NCI-H2029 treated with DMSO at 0.1 percent for 48 hours (cell line): ENCODE data around the gene DENND2D.
"Not testable (repeated sequence)": the region's sequence is repeated elsewhere in the genome, so short reads cannot be mapped to it uniquely, and the experiment has no call there.

Experiments used
- DNase-seq: peaks from one replicate; lab custom pipeline; 2025; lab: John Stamatoyannopoulos, UW

Gene DENND2D

DNA sequence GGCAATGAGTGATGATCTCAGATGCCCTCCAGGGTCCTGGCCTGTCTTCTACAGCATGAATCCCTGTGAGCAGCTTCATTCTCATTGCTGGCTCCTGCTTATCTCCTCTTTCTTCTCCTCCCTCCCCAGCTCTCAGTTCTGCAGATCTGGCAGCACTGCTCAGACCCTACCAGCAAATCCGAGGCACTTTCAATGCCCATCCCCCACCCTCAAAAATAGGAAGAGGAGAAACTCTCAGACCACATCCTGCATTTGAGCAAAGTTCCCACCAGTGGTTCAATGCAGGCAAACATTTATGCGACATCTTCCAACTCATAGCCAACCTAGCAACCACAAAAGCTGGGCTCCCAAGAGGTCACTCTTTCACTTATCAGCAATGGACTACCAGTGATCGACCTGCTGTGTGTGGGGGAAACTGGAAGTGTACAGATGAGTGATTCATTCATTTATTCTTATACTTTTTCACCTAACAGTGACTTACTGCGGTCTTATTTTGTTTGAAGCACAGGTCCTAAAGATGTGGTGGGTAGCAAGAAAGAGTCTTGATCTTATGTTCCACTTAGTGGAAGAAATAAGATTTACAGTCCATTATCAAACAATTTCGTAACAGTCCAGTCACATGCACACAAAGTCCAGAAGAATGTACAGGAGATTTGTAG, 21.3 kb upstream of the DENND2D start:
- DNase-seq, result no peak

DNA sequence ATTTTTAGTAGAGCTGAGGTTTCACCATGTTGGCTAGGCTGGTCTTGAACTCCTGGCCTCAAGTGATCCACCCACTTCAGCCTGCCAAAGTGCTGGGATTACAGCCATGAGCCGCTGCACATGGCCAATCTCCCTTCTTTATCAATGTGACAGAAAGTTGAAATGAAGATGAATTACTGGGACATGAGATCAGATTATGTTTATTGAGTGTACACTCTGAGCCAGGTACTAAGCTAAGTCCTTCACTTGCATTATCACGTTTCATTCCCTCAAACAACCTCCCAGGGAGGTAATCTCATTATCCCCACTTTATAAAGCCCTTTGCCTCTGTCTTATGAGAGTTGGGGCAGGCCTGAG, 20.8 kb upstream of the DENND2D start:
- DNase-seq, result peak; percentile 48

DNA sequence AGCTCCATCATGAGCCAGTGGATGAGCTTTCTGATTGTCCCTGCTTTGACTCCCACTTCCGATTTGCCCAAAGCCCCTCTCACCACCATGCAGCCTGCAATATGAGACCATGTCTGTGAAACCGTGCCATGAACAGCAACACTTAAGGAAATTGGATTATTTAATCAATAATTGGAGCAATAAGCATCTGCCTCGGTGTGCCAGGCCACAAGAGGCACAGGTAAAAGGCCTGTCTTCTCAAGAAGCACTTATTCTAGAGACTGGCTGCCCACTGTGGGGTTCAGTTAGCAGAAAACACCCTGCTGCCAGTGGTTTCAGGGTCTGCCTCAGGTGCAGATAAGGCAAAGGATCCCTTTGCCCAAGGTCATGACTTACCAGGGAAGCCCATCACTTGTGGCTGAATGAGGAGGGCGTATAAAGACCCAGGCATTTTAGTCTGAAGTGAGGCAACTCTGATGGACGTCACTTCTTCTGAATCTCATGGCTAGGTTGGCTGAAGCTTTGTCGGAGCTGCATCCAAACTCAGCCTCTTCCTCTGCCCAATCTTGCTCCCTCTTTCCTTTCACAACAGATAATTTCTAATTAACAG, 19.9 kb upstream of the DENND2D start:
- DNase-seq, result no peak

DNA sequence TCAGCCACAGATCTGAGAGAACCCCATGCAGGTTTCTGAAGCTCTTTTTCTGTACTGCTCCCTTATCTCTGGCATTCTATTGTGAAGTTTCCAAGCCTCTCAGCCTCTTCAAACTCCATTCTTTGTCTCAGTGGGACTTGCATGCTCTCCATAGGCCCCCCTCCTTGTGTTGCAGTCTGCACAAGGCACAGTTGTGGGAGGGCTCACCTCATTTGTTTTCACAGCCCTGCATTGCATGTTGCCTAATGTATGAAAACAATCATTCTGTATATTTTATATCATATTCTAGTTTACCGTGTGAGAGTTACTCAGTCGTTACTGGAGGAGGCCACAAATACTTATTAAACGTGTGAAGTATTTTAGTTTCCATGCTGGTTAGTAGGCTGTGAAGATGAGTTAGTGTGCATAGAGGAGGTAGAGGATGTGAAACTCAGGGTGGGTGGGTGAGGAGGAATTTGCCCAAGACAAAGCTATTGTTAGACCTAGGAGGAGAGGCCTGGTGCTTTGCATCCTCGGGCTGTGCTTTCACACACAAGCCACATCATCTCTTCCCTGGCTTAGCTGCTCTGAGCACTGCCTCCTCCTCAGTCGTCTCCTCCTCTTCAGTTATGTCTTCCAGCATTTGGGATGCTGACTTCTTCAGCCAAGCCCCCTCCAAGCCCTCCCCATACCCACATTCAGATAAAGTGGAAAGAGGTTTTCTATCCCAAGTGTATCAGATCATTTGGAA, 19.3 kb upstream of the DENND2D start:
- DNase-seq, result no peak

GRCh38 chr1:111218701-111219556, 18.5 kb upstream of the DENND2D start:
- no peak for DNase-seq

GRCh38 chr1:111217183-111217910, 16.9 kb upstream of the DENND2D start:
- DNase-seq, result no peak

DNA sequence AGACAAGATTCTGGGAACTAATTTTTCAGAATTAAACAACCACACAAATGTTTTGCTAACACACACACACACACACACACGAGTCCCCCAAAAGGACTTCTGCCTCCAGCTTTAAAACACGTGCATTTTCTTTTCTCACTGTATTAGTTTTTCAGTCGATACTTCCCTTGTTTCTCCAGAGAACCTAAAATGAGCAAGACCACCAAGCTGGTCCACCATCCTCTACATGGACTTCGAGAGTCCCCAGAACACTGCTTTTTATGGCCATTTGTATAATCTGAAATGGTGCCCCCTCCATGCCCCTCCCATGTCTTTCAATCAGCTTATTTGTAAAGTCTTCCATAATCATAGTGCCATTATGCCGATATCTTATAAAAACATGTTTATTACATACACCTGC, 16.3 kb upstream of the DENND2D start:
- DNase-seq, result no peak

DNA sequence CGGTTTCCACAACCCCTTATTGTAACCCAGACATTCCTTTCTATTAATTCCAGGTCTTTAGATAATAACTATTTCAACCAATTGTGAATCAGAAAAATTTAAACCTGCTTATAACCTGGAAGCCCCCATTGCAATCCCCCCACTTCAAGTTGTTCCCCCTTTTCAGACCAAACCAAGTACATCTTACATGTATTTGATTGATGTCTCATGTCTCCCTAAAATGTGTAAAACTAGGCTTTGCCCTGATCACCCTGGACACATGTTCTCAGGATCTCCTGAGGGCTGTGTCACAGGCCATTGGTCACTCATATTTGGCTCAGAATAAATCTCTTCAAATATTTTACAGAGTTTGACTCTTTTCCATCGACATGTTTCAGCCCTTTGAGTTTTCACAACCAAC, 14.8 kb upstream of the DENND2D start:
- not testable (repeated sequence) for DNase-seq

GRCh38 chr1:111214884-111215283, 14.4 kb upstream of the DENND2D start:
- no peak for DNase-seq

DNA sequence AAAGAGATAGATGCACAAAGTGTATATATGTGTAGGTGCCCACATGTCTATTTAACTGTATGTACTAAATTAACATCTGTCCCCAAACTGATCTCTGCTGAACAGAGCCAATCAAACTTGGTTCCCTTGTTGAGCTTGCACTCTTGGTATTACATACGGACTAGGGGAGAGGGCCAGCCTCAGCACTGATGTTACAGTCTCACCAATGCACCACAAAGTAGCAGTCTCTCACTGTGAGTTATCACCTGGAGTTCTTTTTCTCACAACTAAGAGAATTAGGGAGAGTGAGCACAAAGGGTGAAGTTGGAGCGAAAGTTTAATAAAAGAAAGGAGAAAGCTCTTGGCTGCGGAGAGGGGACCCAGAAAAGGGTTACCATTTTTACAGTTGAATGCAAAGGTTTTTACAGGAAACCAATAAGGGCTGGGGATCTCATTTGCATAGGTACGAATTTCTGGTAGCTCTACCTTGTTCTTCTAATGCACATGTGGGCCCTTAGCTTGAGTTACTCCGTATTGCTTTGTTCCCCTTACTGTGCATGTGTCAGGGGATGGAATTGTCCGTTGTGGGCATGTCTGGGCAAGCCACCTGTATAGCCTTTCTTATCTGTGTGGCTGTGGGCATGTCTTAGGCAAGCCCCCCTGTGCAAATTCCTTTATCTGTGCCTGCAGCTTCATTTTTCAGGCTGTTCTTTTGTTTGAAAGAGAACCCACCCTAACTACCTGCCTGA, 13.8 kb upstream of the DENND2D start:
- DNase-seq, result no peak

DNA sequence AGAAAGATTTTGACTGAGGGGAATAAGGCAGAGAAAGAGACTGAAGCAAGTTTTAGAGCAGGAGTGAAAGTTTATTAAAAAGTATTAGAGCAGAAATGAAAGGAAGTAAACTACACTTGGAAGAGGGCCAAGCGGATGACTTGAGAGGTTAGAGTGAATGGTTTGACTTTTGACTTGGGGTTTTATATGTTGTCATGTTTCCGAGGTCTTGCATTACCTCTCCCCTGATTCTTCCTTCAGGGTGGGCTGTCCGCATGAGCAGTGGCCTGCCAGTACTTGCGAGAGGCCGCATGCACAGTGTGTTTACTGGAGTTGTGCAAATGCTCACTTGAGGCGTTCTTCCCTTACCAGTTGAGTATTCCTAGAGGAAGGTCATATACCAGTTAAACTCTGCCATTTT, 13.0 kb upstream of the DENND2D start:
- no peak for DNase-seq

DNA sequence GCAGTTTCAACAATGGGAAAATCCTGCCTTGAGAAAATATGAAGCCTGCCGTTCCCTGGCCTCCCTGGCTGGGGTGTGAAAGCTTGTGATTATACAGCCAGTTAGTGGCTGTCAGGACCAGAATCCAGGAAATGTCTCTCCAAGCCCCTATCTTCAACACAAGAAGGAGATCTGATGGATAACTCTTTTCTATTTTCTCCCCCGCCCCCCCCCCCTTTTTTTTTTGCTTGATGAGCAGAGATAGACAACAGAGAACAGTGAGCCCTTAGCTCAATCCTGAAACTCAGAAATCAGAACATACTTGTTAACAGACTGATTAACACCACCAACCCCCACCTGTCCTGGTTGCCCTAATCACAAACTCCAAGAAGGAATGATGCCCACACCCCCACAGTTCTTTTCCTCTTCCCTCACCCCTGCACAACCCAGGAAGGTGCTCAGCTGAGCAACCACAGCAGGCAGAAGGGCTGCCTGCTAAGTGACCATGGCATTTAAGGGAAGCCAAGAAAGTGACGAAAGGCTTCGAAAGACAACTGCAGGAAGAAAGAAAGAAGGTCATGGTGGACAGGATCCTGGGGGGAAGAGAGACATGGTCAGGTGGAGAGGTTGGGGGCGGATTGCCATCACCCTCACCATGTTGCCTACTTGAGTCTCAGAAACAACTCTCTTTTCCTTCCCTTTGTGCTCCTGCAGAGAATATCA, 12.3 kb upstream of the DENND2D start:
- no peak for DNase-seq

GRCh38 chr1:111211921-111212320, 11.5 kb upstream of the DENND2D start:
- no peak for DNase-seq

- DNase-seq, result no peak
Measured at GRCh38 chr1:111209622-111210021, 9.2 kb upstream of the DENND2D start.

DNA sequence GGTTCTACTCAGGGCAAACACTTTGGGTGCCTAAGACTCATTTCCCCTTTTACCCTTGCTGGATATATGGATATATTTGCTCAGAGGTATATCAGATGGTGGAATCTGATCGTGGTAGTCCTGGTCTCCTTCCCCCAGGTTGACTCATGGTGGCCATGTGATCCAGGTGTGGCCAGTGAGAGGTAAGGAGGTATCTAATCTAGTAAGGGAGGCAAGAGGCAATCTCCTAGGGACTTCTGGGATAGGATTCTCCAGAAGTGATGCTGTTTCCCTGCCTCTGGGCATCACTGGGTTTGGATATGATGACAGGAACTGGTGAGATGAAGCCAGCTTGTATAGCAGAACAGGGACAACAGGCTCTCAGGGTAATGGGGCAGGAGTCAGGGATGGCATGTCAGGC, 8.5 kb upstream of the DENND2D start:
- no peak for DNase-seq

- no peak for DNase-seq
Measured at GRCh38 chr1:111205714-111206050, 5.2 kb upstream of the DENND2D start.

GRCh38 chr1:111204983-111205713, 4.7 kb upstream of the DENND2D start:
- DNase-seq, result no peak

- peak; percentile 35 for DNase-seq
Measured at GRCh38 chr1:111204201-111204982, 3.9 kb upstream of the DENND2D start.

GRCh38 chr1:111203681-111204200, 3.3 kb upstream of the DENND2D start:
- no peak for DNase-seq
